NK-92 (cell line): ENCODE data around the gene SEMA3B.
"Not testable (repeated sequence)": the region's sequence is repeated elsewhere in the genome, so short reads cannot be mapped to it uniquely, and the experiment has no call there.

ENCODE experiments used
- DNase-seq: peaks from one replicate; lab custom pipeline; 2025; ENCODE audit not compliant: unreplicated experiment; lab: John Stamatoyannopoulos, UW

Gene SEMA3B

GRCh38 chr3:50312041-50312440 lies 43.1 kb downstream of the SEMA3B start:
- not testable (repeated sequence) for DNase-seq

- DNase-seq, result no peak
These were observed 45.4 kb downstream of the SEMA3B start for GRCh38 chr3:50314342-50314741.

- no peak for DNase-seq
These were observed 45.9 kb downstream of the SEMA3B start for GRCh38 chr3:50314816-50315215.

- no peak for DNase-seq
These were observed 47.8 kb downstream of the SEMA3B start for GRCh38 chr3:50316657-50317242.

GRCh38 chr3:50317300-50317699 lies 48.4 kb downstream of the SEMA3B start:
- DNase-seq, result no peak

- no peak for DNase-seq
These were observed 49.2 kb downstream of the SEMA3B start for GRCh38 chr3:50318163-50318562.

GRCh38 chr3:50318615-50319014 lies 49.7 kb downstream of the SEMA3B start:
- no peak for DNase-seq

- DNase-seq, result no peak
These were observed 50.4 kb downstream of the SEMA3B start for GRCh38 chr3:50319181-50319893.

- no peak for DNase-seq
These were observed 51.1 kb downstream of the SEMA3B start for GRCh38 chr3:50319894-50320625.

GRCh38 chr3:50320853-50321335 lies 51.9 kb downstream of the SEMA3B start:
- no peak for DNase-seq

GRCh38 chr3:50321336-50322114 lies 52.6 kb downstream of the SEMA3B start:
- no peak for DNase-seq

- no peak for DNase-seq
These were observed 53.1 kb downstream of the SEMA3B start for GRCh38 chr3:50322115-50322385.

- DNase-seq, result no peak
These were observed 53.6 kb downstream of the SEMA3B start, which contains the start of gene HYAL2 for GRCh38 chr3:50322386-50323091. TSS of gene HYAL2 (minus strand) at chr3:50322745. CDS start at chr3:50320489, 2,256 bp downstream.

GRCh38 chr3:50323092-50323600 lies 54.2 kb downstream of the SEMA3B start:
- DNase-seq, result no peak

- DNase-seq, result no peak
These were observed 54.8 kb downstream of the SEMA3B start for GRCh38 chr3:50323614-50324199.

GRCh38 chr3:50324351-50325112 lies 55.6 kb downstream of the SEMA3B start:
- no peak for DNase-seq

- no peak for DNase-seq
These were observed 56.1 kb downstream of the SEMA3B start for GRCh38 chr3:50325113-50325480.

- no peak for DNase-seq
These were observed 56.7 kb downstream of the SEMA3B start for GRCh38 chr3:50325497-50326181.

- no peak for DNase-seq
These were observed 57.2 kb downstream of the SEMA3B start for GRCh38 chr3:50326182-50326541.
